Right forelimb (tissue), 1 donor: ENCODE results near the gene BRI3BP.
"Not testable (repeated sequence)": the region's sequence is repeated elsewhere in the genome, so short reads cannot be mapped to it uniquely, and the experiment has no call there.

Source experiments
- DNase-seq: peaks from one replicate; pipeline ENCODE4 v3.0.0-alpha.2; 2018

Gene BRI3BP

GRCh38 chr12:124975276-124975675, 18.2 kb upstream of the BRI3BP start:
- DNase-seq, result no peak

- no peak for DNase-seq
Measured at GRCh38 chr12:124976999-124977398, 16.4 kb upstream of the BRI3BP start.

GRCh38 chr12:124979568-124979967, 13.9 kb upstream of the BRI3BP start:
- DNase-seq, result no peak

- no peak for DNase-seq
Measured at GRCh38 chr12:124980098-124980892, 13.2 kb upstream of the BRI3BP start.

GRCh38 chr12:124986876-124987275, 6.6 kb upstream of the BRI3BP start:
- not testable (repeated sequence) for DNase-seq

- DNase-seq, result peak; percentile 61
Measured at GRCh38 chr12:124992874-124993625, 395 bp upstream of the BRI3BP start.

GRCh38 chr12:124994437-124994975, 1.1 kb downstream of the BRI3BP start:
- no peak for DNase-seq

- DNase-seq, result no peak
Measured at GRCh38 chr12:124995200-124995961, 1.9 kb downstream of the BRI3BP start.

- DNase-seq, result no peak
Measured at GRCh38 chr12:124998705-124999104, 5.3 kb downstream of the BRI3BP start.

- no peak for DNase-seq
Measured at GRCh38 chr12:125001636-125002035, 8.2 kb downstream of the BRI3BP start.

GRCh38 chr12:125003021-125003420, 9.6 kb downstream of the BRI3BP start:
- DNase-seq, result no peak

GRCh38 chr12:125004621-125005020, 11.2 kb downstream of the BRI3BP start:
- DNase-seq, result no peak

GRCh38 chr12:125005652-125006051, 12.2 kb downstream of the BRI3BP start:
- DNase-seq, result no peak

GRCh38 chr12:125006365-125006764, 12.9 kb downstream of the BRI3BP start:
- DNase-seq, result no peak

GRCh38 chr12:125013816-125014442, 20.5 kb downstream of the BRI3BP start:
- DNase-seq, result no peak

GRCh38 chr12:125014526-125014925, 21.1 kb downstream of the BRI3BP start:
- no peak for DNase-seq

- no peak for DNase-seq
Measured at GRCh38 chr12:125015680-125016310, 22.4 kb downstream of the BRI3BP start.

GRCh38 chr12:125017801-125018200, 24.4 kb downstream of the BRI3BP start:
- no peak for DNase-seq

GRCh38 chr12:125018356-125018755, 24.9 kb downstream of the BRI3BP start:
- no peak for DNase-seq

- no peak for DNase-seq
Measured at GRCh38 chr12:125021096-125021495, 27.7 kb downstream of the BRI3BP start.

GRCh38 chr12:125021771-125022170, 28.3 kb downstream of the BRI3BP start:
- DNase-seq, result no peak

- DNase-seq, result no peak
Measured at GRCh38 chr12:125023065-125023464, 29.6 kb downstream of the BRI3BP start.
